Ishikawa (cell line): Measurements from ENCODE around the gene DYNLL2.

Experiments
- CREB1 ChIP-seq: IDR thresholded peaks from 2 replicates; pipeline ENCODE4 v1.6.1; 2012; ENCODE audit warnings: low read depth
- MAX ChIP-seq: IDR thresholded peaks from 2 replicates; pipeline ENCODE4 v1.6.1; 2012
- RAD21 ChIP-seq: IDR thresholded peaks from 2 replicates; pipeline ENCODE4 v1.6.1; 2012; ENCODE audit warnings: low read depth
- TAF1 ChIP-seq: IDR thresholded peaks from 2 replicates; pipeline ENCODE4 v1.6.1; 2012; ENCODE audit warnings: low read depth, mild to moderate bottlenecking

- TF ChIP-seq TAF1 (no peak), MAX (no peak), CREB1 (no peak), RAD21 (no peak)
Measured at GRCh38 chr17:58047376-58048150, 35.7 kb upstream of the DYNLL2 start.
